Measurements from ENCODE around the gene KRTAP5-3.

Gene KRTAP5-3

DNA sequence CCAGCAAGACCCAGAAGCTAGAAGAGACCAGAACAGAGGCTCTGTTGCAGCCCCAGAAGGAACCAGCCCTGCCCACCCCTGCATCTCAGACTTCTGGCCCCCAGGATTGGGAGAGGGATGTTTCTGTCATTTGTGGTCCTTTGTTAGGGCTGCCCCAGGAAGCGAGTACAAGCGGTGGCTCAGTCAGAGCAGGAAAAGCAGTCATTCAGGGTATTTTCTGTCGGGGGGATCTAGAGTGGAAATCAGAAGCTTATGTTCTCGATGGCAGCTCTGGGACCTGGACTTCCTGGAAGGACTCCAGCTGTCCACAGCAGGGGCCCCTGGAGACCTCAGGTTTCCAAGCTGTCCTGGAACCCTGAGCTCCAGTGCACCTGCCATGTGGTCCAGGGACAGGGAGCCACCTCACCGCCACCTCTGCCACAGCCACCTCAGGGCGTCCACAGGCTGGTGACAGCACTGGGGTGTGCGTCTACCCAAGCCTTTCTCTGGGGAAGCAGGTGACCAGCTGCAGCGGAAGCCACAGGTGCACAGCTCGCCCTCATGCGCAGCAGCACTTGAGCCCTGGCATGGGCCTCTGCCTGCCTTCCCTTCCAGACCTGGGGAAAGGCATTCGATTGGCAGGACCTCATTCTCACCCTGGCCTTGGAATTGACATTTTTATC is 23.9 kb upstream of the KRTAP5-3 start:
- no peak for DNase-seq (ENCODE audit: low read depth)
- TF ChIP-seq MYC (IDR thresholded peaks at IDR 0.05; ENCODE audit: low read depth, low read length) (no peak), POLR2A (IDR thresholded peaks at IDR 0.05; ENCODE audit: extremely low read depth, insufficient read length) (no peak)
- TF ChIP-seq, protein P1, sequence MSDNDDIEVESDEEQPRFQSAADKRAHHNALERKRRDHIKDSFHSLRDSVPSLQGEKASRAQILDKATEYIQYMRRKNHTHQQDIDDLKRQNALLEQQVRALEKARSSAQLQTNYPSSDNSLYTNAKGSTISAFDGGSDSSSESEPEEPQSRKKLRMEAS (IDR thresholded peaks at IDR 0.05; ENCODE audit: low read depth, low read length): no peak
- TF ChIP-seq, protein P2, sequence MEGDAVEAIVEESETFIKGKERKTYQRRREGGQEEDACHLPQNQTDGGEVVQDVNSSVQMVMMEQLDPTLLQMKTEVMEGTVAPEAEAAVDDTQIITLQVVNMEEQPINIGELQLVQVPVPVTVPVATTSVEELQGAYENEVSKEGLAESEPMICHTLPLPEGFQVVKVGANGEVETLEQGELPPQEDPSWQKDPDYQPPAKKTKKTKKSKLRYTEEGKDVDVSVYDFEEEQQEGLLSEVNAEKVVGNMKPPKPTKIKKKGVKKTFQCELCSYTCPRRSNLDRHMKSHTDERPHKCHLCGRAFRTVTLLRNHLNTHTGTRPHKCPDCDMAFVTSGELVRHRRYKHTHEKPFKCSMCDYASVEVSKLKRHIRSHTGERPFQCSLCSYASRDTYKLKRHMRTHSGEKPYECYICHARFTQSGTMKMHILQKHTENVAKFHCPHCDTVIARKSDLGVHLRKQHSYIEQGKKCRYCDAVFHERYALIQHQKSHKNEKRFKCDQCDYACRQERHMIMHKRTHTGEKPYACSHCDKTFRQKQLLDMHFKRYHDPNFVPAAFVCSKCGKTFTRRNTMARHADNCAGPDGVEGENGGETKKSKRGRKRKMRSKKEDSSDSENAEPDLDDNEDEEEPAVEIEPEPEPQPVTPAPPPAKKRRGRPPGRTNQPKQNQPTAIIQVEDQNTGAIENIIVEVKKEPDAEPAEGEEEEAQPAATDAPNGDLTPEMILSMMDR (IDR thresholded peaks at IDR 0.05; ENCODE audit: low read depth, low read length): no peak
- no peak overlapping the region for H3K4me3 ChIP-seq (ENCODE audit: low read depth, low read length)

DNA sequence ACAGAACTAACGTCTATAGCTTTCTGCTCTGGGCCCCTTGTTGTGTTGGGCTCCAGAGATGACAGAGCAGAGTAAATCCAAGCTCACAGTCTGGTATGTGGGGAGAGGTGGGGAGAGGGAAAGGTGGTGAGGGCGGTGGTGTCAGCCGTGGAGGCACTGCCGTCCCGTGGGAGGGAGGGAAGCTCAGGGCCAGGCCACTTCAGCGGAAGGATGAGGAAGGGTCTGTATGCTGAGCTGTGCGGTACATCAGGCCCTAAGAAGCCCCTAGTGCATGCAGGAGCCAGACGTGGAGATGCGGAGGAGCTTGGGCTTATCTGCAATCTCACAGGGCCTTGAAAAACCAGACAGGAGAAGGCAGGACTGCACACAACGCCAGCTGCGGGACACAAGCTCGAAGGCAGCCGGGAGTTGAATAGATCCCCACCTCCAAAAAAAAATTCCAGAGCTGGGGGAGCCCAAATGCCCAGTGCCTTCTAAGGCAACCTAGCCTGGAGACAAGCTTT is 22.9 kb upstream of the KRTAP5-3 start:
- H3K4me3 ChIP-seq (ENCODE audit: low read depth, low read length): no peak overlapping the region
- no peak for TF ChIP-seq MYC (IDR thresholded peaks at IDR 0.05; ENCODE audit: low read depth, low read length)
- TF ChIP-seq, protein P2 (IDR thresholded peaks at IDR 0.05; ENCODE audit: low read depth, low read length): no peak
- TF ChIP-seq, protein P1 (IDR thresholded peaks at IDR 0.05; ENCODE audit: low read depth, low read length): no peak

DNA sequence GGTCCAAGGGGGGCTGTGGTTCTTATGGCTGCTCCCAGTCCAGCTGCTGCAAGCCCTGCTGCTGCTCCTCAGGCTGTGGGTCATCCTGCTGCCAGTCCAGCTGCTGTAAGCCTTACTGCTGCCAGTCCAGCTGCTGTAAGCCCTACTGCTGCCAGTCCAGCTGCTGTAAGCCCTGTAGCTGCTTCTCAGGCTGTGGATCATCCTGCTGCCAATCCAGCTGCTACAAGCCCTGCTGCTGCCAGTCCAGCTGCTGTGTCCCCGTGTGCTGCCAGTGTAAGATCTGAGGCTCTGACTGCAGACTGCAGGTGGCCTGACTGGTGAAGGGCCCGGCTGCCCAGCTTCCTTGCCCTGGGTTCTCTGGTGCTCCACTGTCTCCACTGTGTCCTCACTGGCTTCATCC is 22.0 kb upstream of the KRTAP5-3 start:
- TF ChIP-seq POLR2A (IDR thresholded peaks at IDR 0.05; ENCODE audit: extremely low read depth, insufficient read length): no peak
- no peak overlapping the region for H3K4me3 ChIP-seq (ENCODE audit: low read depth, low read length)
- DNase-seq (ENCODE audit: low read depth): no peak

More for the DNA sequence above, 22.9 kb upstream of the KRTAP5-3 start:
- no peak for DNase-seq (ENCODE audit: low read depth)

DNA sequence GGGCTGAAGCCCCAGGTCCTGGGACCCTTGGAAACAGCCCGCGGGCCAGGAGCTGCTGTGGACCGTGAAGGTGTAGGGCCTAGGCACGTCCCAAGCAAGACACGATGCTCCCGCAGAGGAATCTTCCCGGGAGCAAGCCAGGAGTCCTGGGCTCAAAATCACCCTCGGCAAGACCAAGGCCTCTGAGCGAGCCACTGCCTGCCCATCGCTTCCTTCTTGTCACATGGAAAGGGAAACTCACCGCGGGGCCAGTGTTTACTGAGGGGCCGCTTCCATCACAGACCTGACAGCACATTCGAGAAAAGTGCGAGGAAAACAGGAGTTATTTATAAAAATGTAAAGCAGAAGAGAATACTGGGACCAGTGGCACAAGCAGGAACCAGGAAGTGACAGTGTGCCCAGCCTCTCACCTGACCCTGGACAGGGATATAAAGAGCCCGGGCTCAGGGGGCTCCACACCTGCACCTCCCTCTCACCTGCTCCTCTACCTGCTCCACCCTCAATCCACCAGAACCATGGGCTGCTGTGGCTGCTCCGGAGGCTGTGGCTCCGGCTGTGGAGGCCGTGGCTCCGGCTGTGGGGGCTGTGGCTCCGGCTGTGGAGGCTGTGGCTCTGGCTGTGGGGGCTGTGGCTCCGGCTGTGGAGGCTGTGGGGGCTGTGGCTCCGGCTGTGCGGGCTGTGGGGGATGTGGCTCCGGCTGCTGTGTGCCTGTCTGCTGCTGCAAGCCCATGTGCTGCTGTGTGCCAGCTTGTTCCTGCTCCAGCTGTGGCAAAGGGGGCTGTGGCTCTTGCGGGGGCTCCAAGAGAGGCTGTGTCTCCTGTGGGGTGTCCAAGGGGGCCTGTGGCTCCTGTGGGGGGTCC is 21.3 kb upstream of the KRTAP5-3 start, which contains the start of gene KRTAP5-5:
KRTAP5-5 (plus strand) TSS at position 450 of the 860 bp plus-strand sequence; CDS start at position 516, 66 bp downstream.
- no peak for TF ChIP-seq MYC (IDR thresholded peaks at IDR 0.05; ENCODE audit: low read depth, low read length)
- TF ChIP-seq, protein P1 (IDR thresholded peaks at IDR 0.05; ENCODE audit: low read depth, low read length): no peak
- TF ChIP-seq, protein P2 (IDR thresholded peaks at IDR 0.05; ENCODE audit: low read depth, low read length): no peak
- TF ChIP-seq POLR2A (IDR thresholded peaks at IDR 0.05; ENCODE audit: extremely low read depth, insufficient read length): no peak
- no peak for DNase-seq (ENCODE audit: low read depth)
- no peak within 1 kb of the TSS for H3K4me3 ChIP-seq (ENCODE audit: low read depth, low read length)

DNA sequence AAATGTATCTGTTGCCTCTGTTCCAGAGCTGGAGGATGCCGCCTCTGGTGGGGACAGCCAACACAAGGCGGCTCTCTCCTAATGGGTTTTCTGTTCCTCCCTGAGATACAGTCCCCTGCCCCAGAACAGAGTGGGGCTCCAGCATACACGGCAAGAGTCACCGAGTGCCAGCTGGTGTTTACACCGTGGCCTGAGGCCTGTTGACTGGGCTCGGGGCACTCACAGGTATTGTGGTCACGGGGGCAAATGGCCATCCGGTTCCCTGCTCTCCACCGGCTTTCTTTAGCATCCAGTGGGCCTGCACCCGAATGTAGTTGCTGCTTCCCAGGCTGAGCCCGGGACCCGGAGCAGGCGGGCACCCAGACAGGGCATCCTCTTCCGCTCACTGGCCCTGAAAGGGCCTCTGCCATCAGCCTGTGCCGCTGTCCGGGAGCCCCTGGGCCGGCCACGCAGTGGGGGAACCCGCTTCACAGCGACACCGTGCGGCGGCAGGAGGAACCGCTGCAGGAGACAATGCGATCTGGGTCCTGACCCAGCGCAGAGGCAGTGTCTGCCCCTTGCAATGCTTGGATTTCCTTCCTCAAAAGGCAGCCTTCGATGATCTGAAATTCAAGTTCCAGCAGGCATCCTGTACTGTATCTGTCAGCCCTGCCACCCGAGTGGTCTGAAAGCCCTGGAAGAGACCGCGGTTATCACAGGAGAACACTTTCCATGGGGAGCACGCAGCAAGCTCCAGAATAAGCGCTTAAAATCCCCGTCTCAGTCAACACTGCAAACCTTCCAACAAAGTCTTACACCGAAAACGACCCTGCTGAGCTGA is 20.5 kb upstream of the KRTAP5-3 start:
- peak; percentile 62 for DNase-seq (ENCODE audit: low read depth)
- TF ChIP-seq, protein P1 (IDR thresholded peaks at IDR 0.05; ENCODE audit: low read depth, low read length): no peak
- TF ChIP-seq MYC (IDR thresholded peaks at IDR 0.05; ENCODE audit: low read depth, low read length): peak; percentile 27
- TF ChIP-seq, protein P2 (IDR thresholded peaks at IDR 0.05; ENCODE audit: low read depth, low read length): peak; percentile 86
- no peak overlapping the region for H3K4me3 ChIP-seq (ENCODE audit: low read depth, low read length)
